RPMI8226 (cell line): ENCODE measurements around the gene TEKT5.

ENCODE experiments used
- DNase-seq: peaks from one replicate; pipeline ENCODE4 v3.0.0-alpha.2; 2015

Gene TEKT5

GRCh38 chr16:10607157-10607556, 87.6 kb downstream of the TEKT5 start:
- DNase-seq: no peak

DNA sequence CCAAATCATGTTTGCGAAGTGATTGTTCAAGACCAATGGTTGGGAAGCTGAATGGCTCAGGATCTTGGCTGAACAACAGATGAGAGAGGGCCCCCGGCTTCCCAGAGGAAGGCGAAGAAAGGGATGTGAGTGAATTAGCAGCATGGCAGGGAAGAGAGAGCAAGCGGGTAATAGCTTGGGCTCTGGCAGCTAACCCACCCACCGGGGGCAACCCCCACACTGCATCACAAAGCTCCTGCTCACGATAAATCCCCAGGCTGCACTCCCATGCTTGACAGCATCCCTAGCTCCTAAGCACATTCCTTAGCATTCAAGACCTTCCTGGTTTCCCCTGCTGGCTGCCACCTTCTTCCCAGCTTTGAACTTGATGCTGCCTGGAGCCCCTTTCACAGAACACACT, 88.1 kb downstream of the TEKT5 start:
- DNase-seq: no peak

DNA sequence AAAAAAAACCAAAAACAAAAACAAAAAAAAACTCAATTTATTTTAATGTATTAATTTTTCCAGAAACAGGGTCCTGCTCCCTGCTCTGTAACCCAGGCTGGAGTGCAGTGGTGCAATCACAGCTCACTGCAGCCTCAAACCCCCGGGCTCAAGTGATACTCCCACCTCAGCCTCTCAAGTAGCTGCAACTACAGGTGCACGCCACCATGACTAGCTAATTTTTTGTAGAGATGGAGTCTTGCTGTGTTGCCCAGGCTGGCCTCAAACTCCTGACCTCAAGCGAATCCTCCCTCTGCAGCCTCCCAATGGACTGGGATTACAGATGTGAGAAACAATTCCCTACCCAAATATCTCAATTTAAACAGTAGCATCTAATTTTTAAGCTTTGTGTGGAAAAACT, 89.1 kb downstream of the TEKT5 start:
- no peak for DNase-seq

DNA sequence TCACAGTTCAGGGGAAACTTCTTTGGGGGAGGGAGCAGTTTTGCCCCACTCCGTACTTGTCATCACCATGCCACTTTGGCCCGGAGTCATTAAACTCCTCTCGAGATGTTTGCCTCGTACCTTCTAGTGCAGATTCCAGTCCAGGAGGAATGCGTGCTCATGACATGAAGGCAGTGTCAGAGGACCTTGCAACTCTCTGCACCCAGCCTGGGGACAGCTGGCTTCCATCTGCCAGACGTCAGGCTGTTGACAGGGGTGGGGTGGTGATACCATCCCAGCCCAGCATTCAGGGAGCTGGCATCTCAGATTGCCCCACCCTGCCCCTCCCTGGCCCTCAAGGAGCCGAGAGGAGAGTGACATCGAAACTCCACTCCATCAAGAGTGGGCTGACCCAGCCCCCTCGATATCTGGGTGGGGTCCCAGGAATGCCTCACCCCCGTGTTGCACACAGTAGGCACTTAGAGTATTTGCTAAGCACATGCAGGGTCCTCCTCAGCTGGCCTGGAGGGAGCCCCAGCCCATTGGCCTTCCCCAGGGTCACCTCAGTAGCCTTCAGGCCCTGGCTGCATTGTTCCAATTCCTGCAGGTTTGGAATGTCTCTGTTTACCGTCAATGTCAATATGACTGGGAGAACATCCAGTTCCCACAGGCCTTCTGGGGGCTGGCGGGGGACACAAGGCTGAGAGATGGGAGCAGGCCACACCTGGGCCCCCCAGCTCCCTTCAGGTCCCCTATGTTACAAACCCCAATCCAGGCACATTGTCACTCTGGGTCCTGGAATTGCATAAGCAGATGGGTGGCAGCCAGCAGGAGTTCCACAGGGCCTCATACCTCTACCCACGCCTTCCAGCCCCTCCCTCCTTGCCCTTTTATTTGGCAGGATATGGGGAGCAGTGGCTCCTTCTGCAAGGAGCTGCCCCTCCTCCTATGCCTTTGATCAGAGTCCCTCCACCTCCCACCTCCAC, 93.0 kb downstream of the TEKT5 start:
- DNase-seq: no peak

GRCh38 chr16:10600782-10601443, 93.8 kb downstream of the TEKT5 start:
- peak; percentile 33 for DNase-seq

GRCh38 chr16:10599626-10600025, 95.1 kb downstream of the TEKT5 start:
- peak; percentile 78 for DNase-seq

DNA sequence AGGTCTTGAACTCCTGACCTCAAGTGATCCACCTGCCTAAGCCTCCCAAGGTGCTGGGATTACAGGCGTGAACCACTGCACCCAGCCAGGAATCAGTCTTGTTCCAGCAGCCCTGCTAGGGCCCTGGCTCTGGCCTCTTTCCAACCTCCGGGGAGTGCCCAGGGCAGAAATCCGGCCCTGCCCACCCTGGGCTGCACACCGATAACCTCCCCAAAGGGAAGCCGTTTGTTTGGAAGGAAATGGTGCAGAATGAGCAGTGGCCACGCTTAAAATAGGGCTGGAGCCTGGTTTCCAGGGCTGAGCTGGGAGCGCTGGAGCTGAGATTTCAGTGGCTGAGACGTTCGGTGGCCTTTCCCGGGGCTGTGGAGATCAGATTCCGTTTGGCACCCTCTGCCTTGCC, 96.6 kb downstream of the TEKT5 start:
- no peak for DNase-seq

DNA sequence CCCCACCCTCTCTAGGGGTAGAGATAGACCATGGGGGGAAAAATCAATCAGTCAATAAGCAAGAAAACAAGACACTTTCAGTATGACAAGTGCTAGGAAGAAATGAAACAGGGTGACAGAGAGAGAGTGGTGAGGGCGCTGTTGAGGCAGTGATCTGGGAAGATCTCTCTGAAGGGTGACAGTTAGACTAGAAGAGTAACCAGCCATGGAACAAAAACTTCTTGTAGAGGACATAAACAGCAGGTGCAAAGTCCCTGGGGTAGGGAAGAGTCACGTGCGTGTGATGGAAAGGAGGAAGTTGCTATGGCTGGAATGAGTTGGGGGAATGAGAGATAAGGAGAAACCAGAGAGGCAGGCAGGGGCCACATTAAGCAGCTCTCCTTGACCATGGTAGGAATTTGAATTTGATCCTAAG, 97.5 kb downstream of the TEKT5 start:
- no peak for DNase-seq

DNA sequence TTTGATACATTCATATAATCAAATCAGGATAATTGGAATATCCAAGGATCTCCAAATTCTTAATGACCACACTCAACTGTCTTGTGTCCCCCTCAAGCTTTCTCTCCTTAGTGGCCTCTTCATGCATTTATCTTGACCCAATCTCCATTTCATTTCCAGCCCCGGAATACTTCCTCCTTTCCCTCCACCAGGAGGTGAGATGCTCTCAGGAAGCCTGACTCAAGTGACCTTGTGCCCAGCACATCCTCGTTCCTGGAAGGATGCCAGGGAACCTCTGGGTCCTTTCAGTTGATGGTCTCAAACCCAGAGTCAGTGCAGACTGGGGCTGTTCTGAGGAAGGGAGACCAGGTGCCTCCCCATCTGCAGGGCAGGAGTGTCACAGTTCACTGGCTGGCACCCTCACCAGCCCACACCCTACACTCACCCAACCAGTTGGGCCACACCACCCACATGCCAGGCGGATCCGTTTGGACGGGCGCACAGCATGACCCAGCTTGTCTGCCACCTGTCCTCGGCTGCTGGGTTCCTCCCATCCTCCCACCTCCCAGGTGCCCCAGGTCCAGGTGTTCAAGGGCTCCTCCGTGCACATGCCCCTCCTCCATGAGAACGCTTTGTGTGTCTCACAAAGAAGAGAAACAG, 100.3 kb downstream of the TEKT5 start:
- DNase-seq: peak; percentile 82

DNA sequence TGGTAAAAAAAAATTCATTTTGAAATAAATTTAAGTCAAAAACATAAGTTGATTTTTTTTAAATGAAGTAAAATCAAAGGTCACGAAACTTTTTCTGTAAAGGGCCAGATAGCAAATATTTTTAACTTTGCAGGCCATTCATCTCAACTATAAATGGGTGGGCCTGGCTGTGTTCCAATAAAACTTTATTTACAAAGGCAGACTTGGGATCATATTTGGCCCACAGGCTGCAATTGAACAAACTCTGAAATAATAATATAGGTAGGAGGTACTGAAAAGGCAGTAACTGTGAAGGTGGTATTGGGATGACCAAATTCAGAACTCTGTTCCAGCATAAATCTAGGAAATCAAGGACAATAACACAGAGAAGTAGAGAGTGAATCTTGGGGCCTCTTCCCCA, 102.1 kb downstream of the TEKT5 start:
- no peak for DNase-seq

DNA sequence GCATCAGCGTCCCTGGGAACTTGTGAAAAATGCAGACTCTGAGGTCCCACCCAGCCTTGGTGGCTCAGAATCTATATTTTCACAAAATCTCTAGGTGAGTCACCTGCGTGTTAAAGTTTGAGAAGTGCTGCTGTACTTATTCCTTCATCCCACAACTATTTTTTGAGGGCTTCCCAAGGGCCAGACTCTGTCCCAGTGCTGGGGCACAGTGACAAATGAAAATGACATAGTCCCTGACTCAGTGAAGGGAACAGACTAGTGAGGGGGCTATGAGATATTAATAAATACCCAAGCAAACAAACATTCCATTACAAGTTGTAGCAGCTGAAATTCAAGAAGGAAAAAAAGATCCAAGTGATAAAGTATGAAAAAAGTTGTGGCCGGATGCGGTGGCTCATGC, 104.4 kb downstream of the TEKT5 start:
- no peak for DNase-seq

DNA sequence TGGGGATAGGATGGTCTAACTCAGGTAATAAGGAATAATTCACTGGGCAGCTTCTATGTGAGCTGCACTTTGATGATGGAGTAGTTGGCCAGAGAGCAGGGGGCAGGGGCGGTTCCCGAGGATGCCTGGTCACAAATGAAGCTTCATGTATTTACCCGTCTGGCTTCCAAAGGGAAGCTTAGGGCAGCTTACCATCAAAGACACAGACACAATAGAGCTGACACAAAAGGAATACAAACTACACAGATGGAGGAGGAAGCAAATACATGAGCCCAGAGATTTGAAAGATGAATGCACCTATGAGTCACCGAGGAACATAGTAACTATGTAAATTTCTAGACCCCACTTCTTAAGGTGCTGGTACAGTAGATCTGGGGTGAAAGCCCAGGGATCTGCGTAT, 105.6 kb downstream of the TEKT5 start:
- no peak for DNase-seq

- no peak for DNase-seq
Measured at GRCh38 chr16:10587622-10588021, 107.1 kb downstream of the TEKT5 start.

DNA sequence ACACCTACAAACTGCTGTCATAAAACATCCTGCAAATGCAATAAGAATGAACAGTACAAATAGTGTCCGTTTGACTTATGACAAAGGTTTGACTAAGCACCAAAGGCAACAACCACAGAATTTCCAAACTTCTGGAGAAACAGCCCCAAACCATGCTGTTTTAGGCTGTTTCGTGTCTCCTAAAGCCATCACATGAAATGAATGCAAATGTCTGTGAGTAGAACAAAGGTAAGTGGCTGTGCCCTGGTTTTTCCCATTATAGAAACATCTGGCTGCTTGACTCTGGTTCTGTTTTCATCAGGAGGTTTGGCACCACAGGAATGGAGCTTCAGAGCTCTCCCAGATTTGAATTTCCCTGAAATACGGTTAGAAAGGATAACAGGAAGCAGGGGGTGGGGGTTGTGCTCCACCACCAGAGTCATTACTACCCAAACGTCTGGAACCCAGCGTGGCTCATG, 109.7 kb downstream of the TEKT5 start:
- DNase-seq: no peak

DNA sequence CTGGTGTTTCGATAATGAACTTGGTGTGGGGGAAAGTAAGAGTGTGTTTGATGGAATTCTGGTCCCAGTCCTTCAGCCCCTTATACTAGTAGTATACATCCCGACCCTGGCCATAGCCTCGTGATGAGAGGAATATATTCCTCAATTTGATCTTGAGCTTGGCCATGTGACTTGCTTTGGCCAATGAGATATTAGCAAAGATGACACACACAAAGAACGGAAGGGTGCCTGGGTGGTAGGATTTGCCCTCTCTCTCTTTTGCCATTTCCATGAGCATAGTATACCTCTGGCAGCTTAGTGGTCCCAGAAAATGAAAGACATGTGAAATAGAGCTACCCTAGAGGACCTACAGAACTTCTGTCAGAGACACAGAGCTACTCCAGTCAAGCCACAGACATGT, 111.5 kb downstream of the TEKT5 start:
- no peak for DNase-seq

DNA sequence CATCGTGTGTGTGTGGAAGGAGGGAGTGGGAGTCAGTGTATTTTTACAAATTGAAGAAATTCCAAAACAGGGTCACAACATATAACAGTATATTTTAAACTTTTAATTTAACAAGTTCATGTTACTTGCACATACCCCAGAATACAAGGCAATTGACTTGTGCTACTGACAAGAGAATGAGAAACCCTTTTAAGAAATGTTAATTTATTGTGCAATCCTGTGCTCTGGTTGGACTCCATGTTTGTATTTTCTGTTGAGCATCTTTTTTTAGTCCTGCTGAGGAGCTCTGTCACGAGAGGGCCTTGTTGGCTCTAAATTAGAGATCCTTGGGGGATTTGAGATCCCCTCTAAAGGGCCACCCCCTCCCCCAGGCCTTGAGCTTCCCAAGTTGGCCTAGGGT, 113.2 kb downstream of the TEKT5 start:
- no peak for DNase-seq

DNA sequence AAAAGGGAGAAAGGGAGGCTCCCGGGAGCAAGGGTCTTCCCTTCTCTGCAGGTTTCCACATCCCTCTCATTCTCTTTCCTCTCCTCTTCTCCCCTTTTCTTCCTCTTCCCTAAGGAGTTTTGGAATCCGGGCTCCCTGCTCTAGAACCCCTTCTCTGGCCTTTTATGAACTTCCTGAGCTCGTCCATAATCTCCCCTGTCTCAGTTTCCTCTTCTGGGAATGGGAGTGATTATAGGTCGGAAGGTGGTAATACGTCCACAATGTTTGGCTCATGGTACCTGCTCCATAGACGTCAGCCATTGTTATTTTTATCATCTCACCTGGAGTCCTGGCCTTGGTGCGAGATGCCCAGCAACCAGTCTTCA, 113.9 kb downstream of the TEKT5 start:
- DNase-seq: no peak

DNA sequence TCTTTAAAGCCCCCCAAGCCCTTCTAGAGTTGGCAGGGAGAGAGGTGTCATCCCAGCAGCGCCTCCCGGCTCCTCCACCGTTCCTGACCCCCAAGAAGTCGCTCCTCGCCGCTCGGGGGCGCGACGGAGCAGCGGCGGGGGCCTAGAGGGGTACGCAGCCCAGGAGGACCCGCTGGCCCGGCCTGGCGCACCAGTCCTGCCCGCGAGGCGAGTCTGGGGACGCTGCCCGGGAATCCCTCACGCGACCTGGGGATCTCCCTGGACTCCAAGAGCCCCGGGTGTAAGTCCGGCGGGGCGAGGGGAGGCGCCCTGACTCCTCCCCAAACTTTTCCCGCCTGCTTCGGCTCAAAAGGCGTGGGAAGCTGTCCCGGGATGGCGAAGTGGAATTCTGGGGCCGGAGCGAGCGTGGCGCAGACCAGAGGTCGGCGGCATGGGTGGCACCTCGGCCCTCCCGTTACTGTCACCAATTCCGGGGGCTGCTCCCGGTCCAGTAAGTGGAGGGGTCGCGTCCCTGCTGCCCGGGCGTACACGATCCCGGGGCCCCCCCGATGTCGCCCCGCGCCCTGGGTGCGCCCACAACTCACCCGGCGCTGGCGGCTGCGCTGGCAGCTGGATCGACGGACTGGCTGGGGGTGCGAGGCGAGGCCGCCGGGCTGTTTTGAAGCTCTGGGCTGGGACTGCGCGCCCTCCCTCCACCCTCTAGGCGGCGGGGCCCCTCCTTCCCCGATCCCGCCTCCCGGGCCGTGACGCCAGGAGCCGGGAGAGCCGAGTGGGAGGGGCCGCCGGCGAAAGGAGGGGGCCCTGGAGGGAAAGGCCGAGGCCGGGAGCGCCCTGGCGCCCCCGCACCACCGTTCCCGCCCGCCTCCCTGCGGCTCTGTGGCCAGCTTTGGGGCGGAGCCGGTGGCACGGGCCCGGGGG, 114.5 kb downstream of the TEKT5 start, which contains the start of gene EMP2:
EMP2 (minus strand) TSS at position 634 of the 918 bp plus-strand sequence. CDS start 32,981 bp downstream, outside the sequence.
- DNase-seq: peak; percentile 40

- no peak for DNase-seq
Measured at GRCh38 chr16:10579575-10579964, 115.2 kb downstream of the TEKT5 start.

- DNase-seq: no peak
Measured at GRCh38 chr16:10578474-10579316, 116.0 kb downstream of the TEKT5 start.
